Skeletal muscle cell (primary cell): ENCODE data around the gene KIF5A.
A peak's percentile ranks its signal among the peaks of the same experiment; 100 is the strongest.

Experiments used
- DNase-seq: peaks from one replicate; pipeline ENCODE4 v3.0.0-alpha.2; 2010; ENCODE audit warnings: low read depth
- H3K4me3 ChIP-seq: 2 replicates; pipeline ENCODE4 v1.5.1; 2011; ENCODE audit warnings: low read depth, mild to moderate bottlenecking, control low read depth, low read length, moderate library complexity

KIF5A gene

GRCh38 chr12:57592551-57593165, 42.8 kb downstream of the KIF5A start:
- no peak overlapping the region for H3K4me3 ChIP-seq
- DNase-seq: no peak

- no peak overlapping the region for H3K4me3 ChIP-seq
- DNase-seq: no peak
Measured at GRCh38 chr12:57593187-57593586, 43.3 kb downstream of the KIF5A start.

- no peak overlapping the region for H3K4me3 ChIP-seq
- no peak for DNase-seq
Measured at GRCh38 chr12:57600395-57600794, 50.6 kb downstream of the KIF5A start.

- no peak overlapping the region for H3K4me3 ChIP-seq
- DNase-seq: no peak
Measured at GRCh38 chr12:57602544-57602943, 52.7 kb downstream of the KIF5A start.

- no peak overlapping the region for H3K4me3 ChIP-seq
- DNase-seq: no peak
Measured at GRCh38 chr12:57603324-57603723, 53.5 kb downstream of the KIF5A start.

- no peak for DNase-seq
Measured at GRCh38 chr12:57603815-57604453, 54.1 kb downstream of the KIF5A start.

GRCh38 chr12:57604454-57604991, 54.7 kb downstream of the KIF5A start, which contains the start of gene DTX3:
TSS of gene DTX3 (plus strand) at chr12:57604824. CDS start at chr12:57606518, 1,694 bp downstream.
- no peak for DNase-seq
- peak within 1 kb of the TSS; percentile 48 for H3K4me3 ChIP-seq

More at GRCh38 chr12:57603815-57604453, 54.1 kb downstream of the KIF5A start:
- H3K4me3 ChIP-seq: peak overlapping the region; percentile 48

GRCh38 chr12:57604992-57605810, 55.4 kb downstream of the KIF5A start:
- no peak for DNase-seq
- peak overlapping the region; percentile 48 for H3K4me3 ChIP-seq

- H3K4me3 ChIP-seq: no peak overlapping the region
- DNase-seq: no peak
Measured at GRCh38 chr12:57605811-57606311, 56.0 kb downstream of the KIF5A start.

- H3K4me3 ChIP-seq: no peak overlapping the region
- no peak for DNase-seq
Measured at GRCh38 chr12:57606399-57606798, 56.6 kb downstream of the KIF5A start.

GRCh38 chr12:57606821-57607220, 57.0 kb downstream of the KIF5A start:
- no peak for DNase-seq
- H3K4me3 ChIP-seq: no peak overlapping the region

GRCh38 chr12:57607958-57608663, 58.3 kb downstream of the KIF5A start:
- no peak overlapping the region for H3K4me3 ChIP-seq
- DNase-seq: no peak

- H3K4me3 ChIP-seq: no peak overlapping the region
- DNase-seq: no peak
Measured at GRCh38 chr12:57609101-57609780, 59.4 kb downstream of the KIF5A start.

- H3K4me3 ChIP-seq: no peak overlapping the region
- DNase-seq: no peak
Measured at GRCh38 chr12:57609781-57610553, 60.1 kb downstream of the KIF5A start.

- peak overlapping the region; percentile 54 for H3K4me3 ChIP-seq
- no peak for DNase-seq
Measured at GRCh38 chr12:57610554-57611107, 60.8 kb downstream of the KIF5A start.

- DNase-seq: no peak
Measured at GRCh38 chr12:57611108-57611826, 61.4 kb downstream of the KIF5A start, which contains the start of gene ARHGEF25. TSS of gene ARHGEF25 (plus strand) at chr12:57611435. CDS start at chr12:57611895, 460 bp downstream.

More at GRCh38 chr12:57611108-57611826, 61.4 kb downstream of the KIF5A start, which contains the start of gene ARHGEF25:
- peak within 1 kb of the TSS; percentile 54 for H3K4me3 ChIP-seq
